NCI-H128 (cell line): ENCODE results near the gene ARL15.

ENCODE experiments used
- DNase-seq: peaks from one replicate; lab custom pipeline; 2025; ENCODE audit not compliant: unreplicated experiment; lab: John Stamatoyannopoulos, UW

ARL15 gene

DNA sequence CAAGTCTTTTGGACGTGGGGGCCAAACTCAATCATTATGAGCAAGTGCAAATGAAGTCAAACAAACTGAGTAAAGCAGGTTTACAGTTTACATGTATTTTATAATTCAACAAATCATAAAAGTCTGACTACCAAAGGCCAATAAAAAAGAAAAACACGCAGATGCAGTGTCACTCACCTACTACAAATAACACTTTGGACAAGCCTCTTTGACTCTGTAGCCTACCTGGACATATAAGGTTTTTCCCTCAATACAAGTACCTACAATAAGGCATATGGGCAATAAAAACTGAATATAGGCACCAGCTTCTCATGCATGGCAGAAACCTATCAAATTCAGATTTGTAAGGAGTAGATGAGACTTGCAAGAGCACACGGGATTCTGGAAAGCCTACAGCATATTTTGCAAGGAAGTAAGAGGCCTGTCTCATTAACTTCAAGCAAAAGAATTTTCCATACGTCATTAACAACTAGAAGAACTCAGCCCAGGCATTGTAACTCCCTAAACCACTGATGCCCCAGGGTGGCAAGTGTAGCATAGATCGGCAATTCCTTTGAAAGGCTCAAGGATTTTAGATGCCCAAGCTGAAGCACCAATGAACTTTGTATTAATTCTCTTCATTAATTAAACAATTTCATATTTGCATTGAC is 21.7 kb downstream of the ARL15 start:
- no peak for DNase-seq

DNA sequence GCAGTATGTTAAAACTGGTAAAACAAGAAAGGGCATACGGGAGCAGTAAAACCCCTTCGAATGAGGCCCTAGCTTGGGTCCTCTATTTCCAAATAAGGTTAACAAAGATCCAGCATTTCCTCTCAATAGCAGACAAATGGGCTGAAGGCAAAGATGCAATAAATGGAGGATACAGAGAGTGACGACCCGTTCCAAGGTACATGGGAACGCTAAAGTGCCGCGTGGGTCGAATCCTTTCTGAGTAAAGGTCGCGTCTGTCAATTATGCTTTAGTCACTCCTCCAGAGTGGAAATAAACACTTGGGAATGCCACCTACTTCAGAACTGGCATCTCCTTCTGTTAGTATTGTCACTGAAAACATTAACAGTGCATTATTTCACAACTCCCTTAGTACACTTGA is 24.7 kb downstream of the ARL15 start:
- no peak for DNase-seq

DNA sequence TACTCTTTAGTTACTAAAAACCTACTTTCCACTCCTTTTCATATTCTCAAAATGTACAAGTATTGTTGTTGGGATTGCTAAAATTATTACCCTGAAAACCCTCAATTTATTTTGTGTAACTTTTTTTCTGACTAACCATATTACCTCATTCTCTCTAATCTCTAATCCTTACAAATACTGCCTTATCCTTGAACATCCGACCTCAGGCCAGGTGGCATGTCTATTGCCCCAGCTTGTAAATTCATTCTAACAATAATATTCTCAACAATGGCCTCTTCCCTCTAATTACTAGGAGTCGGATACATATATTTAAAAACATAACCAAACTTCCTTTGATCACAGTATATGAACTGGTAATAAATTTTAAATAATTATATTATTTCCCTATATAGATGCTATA is 25.8 kb downstream of the ARL15 start:
- no peak for DNase-seq

DNA sequence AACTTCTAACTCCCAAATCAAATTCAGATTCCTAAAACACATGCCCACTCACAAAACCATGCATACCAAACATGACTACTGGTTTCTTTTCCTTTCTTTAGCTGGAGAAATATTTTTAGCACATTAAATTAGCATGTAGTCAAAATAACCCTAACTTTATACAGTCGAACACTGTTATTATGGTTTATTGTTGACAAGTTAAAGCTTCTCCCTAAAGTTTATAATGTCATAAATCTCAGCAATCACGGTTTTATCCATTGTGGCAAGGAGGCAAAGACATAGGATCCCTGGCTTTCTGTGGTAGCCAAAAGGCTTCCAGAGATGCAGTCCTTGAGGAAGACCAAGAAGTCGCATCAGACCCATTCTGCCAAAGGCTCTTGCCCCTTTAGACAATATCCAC is 27.5 kb downstream of the ARL15 start:
- no peak for DNase-seq

DNA sequence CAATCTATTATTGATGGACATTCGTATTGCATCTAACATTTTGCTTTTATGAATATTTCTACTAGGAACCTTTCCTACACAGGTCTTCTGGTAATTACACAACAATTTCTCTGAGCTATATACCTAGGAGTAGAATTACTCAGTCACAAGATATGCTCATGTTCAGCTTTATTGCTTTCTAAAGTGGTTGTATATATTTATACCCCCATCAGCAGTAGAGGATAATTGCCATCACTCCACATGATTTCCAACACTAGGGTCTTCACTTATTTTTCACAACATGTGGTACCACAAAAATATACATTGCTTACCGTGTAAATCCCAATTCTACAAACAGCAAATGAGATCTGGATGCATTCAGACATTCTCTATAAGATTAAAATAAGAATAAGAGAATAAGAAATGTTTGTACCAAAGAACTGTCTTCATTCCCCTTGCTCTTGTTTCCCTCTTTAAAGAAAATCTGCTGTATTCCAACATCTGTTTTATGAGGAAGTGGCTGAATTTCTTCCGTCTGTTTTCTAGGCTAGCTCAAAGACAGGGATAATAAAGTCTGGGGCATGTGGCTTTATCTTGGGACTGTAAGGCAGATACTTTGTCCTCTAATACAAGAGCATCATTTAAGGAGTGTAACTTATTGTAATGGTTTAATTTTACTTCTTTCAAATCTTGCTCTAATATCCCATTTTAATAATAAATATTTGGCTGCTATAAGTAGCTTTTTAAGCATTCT is 28.2 kb downstream of the ARL15 start:
- no peak for DNase-seq

DNA sequence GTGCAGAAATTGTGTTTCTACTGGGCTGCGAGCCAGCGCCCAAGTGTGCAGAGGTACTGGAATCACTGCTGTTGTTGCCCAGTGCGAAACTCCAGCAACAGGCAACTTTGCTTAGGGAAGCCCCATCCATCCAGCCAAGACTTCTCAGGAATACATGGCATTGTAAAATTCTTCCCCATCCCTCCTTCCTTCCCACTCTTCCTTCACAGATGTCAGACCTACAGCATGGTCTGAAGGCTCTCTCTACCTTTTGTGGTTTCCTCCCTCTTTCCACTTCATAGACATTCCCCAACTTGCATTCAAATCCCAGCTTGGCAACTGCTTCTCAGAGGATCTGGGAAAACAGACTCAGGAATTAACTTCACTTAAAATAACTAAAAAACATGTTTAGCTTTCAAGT is 30.4 kb downstream of the ARL15 start:
- DNase-seq = no peak

DNA sequence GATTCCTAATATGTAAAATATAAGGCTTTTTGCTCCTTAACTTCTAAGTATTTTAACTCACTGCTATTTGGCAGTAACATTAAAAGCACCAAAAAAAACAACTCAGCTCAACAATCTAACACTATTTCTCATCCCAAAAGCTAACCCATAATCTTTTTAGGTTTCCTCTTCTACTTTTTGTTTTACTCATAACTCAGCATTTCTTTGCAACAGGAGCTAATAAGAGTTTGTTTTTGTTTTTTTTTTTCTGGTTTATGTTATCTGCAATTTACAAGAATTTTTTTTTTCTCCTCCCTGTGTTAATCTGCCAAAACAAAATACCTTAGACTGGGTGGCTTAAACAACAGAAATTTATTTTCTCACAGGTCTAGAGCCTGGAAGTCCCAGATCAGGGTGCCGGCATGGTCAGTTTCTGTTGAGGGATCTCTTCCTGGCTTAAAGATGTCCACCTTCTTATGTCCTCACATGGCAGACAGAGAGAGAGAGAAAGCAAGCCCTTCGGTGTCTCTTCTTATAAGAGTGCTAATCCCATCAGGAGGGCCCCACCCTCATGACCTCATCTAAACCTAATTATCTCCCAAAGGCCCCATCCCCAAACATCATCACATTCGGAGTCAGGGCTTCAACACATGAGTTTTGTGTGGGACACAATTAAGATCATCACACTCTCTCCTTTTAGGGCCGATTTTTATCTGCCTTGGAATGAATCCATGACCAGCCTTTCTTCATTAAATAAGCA is 31.2 kb downstream of the ARL15 start:
- DNase-seq = no peak

DNA sequence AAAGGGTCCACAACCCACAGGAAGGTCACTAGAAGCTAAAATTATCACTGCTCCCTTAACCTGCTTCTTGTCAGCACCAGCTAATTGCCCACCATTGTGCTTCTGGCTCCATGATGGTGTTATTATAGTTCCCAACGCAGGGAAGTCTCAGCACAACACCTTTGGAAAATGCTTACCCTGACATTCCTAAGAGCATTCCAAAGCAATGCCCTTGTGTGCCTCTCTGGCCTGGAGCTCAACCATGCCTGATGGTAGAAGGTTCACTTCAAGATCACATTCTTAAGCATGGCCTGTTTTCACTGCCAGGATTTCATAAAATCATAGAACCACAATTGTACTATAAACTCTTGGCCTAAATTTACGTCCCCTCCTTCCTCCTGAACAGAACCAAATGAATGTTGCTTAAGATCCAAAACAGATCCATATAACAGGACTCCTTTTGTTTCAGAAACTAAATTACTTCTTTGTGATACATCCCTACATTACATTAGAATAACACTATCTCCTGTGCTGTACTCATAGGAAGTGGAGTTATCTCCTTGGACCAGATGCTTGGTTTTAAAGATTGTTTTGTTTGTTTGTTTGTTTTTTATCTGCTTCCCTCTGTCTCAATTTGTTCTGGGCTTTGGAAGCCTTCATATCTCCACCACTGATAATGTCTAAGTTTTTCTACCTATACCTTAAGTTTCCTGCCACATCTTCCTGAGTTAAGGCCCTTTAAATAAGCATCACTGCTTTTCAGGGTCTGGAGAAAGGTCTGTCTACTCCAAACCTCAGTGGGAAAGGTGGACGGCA is 32.1 kb downstream of the ARL15 start:
- no peak for DNase-seq

DNA sequence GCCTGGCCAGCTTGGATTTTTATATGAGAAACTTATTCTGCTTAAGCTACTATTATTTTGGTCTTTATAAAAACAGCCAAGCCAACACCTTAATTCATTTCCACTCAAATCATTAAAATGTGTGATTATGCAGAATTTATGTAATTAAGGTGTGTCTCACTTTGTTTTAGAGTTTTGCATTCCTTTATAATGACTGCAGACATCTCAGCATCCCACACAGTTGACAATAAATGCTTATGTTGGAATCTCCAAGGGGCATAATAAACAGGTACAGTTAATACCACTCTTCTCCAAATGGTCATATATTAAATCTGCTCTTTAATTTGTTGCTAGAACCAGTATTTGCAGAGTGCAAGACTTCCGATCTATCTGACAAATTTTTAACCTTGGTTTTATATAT is 34.3 kb downstream of the ARL15 start:
- DNase-seq = no peak

DNA sequence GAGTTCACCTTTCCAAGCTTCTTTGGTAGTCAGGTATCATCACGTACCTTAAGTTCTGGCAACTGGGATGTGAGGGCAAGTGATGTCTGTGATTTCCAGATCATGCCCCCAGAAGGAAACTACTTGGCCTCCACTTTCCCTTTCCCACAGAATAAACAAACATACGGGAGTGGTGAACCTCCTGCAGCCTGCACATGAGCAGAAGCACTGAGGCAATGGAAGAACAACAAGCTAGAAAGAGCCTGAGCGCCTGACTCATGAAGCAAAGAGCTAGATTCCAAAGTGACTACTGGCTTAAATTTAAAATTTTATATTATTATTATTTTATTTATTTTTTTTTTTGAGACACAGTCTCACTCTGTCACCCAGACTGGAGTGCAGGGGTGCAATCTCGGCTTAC is 35.0 kb downstream of the ARL15 start:
- no peak for DNase-seq

DNA sequence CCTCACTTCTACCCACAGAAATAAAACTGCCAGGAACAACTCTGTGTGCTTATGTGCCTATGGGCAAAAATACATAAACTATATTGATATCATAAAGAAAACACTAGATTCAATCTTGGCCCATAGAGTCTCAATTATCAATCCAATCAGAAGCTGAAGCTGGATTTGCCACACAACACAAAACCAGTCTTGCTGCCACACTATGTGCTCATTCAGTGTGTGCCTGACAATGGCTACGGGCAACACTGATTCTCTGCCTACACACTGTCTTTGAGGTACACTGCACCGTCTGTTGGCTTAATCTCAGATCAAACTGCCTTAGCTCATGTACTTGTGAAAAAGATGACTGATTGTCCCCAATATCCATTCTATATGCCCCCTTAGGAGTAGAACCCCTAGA is 35.4 kb downstream of the ARL15 start:
- no peak for DNase-seq

DNA sequence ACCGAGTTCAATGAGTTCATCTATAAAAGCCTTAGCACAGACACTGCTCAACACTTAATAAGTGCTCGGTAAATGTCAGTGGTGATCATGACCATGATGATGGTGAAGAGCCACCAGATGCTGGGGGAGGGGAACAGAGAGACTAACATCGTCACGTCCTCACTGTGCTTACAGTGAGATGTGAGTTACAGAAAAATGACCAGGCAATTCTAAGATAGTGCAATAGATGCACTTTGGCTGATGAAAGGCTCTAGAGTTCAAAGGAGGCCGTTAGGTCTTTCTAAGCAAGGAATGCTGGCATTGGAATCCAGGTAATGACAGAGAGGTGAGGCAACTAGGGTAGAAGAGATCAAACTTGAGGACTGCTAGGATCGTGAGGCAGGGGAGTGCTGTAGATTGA is 36.7 kb downstream of the ARL15 start:
- no peak for DNase-seq

DNA sequence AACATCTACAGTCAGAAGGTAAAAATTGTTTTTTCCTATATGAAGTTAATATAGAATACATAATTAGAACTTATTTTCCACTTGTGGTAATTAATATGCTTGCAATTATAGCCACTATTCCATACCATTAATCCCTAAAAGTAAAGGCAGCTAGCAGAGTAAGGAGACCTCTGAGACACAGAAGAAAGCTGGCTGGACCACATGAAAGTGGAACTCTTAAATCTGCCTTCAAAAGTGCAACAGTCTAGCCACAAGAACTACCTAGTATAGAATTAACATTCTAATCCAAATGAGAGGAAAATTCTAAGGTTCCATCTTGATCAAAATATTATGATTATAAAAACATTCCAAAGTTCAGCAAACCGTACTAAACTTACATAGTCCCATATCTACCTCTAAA is 37.6 kb downstream of the ARL15 start:
- no peak for DNase-seq

DNA sequence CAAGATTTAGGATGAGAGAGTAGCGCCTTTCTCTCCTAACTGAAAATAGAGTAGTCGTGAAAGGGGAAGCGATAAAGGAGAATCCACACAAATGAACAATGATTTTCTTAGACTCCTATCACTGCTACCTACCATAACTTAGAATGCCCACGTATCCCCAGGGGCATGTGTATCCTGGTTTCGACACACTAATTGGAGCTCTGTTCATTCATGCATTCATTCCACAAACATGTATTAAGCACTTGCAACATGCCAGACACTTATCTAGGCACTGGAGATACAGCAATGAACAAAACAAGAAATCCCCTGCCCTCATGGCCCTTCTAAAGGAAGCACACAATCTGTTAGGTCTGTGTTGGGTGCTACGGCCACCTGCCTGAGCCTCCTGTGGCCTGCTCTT is 40.0 kb downstream of the ARL15 start:
- no peak for DNase-seq

DNA sequence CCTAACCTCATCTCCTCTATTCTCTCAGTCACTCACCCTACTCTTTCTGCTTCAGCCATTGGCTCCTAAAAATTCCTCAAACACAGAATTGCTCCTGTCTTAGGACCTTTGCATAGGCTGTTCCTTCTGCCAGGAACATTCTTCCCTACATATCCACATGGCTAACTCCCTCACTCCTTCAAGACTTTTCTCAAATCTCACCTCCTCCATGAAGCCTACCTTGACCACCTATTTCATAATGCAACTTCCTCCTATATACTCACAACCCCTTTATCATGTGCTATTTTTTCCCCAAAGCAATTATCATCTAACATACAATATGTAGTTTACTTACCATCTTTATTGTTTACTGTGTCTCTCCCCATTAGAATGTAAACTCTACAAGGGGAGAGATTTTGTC is 45.8 kb downstream of the ARL15 start:
- no peak for DNase-seq

DNA sequence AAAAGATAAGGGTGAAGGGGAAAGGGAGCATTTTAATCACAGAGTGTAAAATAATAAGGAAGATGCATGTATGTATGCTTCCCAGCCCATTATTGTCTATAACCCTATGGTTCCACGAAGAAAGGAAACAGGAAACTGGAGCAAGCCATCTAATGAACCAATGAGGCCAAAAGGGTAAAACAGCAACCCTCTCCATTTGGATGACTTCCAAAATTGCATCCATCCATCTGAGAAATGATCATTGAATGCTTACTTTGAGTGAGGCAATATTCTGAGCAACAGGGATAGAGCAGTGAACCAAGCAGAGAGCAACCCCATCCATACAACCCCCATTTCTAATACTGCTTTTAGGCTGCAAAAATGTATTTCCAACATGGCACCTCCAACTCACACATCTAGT is 46.9 kb downstream of the ARL15 start:
- DNase-seq = no peak

DNA sequence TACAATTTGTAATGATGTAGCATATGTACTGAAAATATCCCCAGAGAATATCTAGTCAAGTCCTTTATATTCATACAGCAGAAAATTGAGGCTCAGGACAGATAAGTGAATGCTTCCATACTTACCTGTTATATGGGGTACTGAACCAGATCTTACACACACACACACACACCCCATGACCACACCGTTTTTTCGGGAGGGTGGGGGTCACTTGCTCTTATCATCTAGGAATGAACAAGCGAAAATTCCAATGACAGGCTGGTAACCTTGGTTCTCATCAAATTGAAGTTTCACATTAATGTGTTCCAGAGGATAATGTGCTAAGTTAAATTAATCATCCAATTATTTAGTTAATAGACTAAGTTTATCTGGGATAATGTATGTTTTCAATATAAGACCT is 48.8 kb downstream of the ARL15 start:
- DNase-seq = no peak

DNA sequence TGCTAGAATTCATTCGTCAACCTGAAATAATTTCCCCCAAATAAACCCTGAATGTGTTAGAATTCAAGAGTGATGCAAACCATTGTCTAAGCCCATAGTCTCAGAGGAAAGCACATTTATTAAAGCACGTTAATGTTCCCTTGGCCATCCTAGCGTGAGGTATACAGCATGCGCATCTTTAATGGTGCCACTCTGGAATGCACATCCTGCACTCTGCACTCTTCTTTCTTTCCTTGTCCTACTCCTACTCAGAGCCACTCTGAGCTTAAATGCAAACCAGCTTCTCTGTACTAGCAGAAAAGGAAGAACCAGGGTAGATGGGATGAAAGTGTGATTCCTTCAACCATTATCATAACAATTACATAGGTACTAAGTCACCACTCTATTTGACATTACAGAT is 50.4 kb downstream of the ARL15 start:
- DNase-seq = no peak

DNA sequence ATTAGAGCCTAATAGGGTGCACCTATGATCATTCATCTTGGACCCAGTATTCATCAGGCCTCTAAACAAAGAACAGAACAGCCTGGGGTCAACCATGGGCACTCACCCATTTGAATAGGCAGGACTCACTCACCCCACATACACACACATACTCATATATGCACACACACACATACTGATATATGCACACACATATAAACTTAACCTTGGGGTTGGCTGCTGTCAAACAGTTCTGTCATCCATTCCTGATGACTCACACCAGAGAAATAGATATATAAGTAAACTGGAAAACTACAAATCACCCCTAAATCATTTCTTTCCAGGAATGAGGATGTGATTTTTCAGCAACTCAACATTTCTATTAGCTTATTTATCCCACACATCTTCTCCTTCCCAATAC is 51.3 kb downstream of the ARL15 start:
- no peak for DNase-seq

DNA sequence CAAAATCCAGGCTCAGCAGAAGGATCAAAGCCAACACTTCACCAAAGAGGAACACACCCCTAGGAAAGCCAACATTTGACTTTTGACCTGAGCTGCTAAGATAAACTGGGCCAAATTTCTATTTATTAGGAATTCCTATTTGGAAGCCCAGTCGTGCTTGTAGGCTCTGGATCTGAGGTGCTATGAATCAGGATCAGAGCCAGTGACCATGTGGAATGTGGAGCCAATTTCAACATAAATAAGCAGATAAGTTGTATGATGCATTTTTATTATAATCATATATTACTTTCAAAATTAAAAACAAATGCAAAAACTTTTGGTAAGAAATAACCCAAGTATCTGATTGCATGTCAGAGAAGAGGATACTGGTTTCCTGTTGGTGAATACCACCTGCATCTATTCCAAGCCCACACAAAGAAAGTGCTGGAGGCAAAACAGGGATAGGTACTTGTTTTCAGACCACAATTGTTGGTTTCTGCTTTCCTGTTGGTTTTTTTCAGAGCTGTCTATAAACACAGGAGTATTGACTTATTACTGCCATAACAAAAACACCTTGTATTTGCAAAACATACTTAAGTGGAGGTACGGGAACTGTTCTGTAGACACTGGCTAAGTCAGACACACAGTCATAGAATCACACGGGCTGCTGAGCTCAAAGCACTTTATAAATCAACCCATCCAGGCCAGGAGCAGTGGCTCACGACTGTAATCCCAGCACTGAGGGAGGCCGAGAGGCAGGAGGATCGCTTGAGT is 52.8 kb downstream of the ARL15 start:
- no peak for DNase-seq
